GM12872 (cell line): ENCODE measurements around the gene RAD21L1.

Experiments
- TF ChIP-seq, protein P1 (sequence below): IDR thresholded peaks from 3 replicates; pipeline ENCODE4 v1.5.1; 2011; ENCODE audit warnings: low read depth, mild to moderate bottlenecking, low read length, moderate library complexity; ENCODE audit not compliant: insufficient read depth

The RAD21L1 gene

DNA sequence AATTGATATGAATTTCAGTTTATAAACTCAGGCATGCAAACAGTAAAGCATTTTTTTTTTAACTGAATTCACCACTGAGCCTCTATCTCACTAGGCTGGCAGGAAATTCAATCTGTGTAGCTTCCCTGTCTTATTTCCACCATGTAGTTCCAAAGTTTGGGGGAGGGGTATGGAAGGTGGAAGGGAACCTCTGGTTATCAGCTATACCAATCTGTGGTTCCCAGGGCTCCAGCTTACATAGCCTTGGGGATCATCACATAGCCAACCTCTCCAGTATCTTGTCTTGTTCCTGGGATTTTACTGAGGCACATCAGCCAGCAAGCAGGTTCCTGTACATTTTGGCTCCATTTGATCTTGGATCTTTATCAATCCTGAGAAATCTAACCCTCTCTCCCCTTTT lies 15.6 kb downstream of the RAD21L1 start:
- TF ChIP-seq, protein P1, sequence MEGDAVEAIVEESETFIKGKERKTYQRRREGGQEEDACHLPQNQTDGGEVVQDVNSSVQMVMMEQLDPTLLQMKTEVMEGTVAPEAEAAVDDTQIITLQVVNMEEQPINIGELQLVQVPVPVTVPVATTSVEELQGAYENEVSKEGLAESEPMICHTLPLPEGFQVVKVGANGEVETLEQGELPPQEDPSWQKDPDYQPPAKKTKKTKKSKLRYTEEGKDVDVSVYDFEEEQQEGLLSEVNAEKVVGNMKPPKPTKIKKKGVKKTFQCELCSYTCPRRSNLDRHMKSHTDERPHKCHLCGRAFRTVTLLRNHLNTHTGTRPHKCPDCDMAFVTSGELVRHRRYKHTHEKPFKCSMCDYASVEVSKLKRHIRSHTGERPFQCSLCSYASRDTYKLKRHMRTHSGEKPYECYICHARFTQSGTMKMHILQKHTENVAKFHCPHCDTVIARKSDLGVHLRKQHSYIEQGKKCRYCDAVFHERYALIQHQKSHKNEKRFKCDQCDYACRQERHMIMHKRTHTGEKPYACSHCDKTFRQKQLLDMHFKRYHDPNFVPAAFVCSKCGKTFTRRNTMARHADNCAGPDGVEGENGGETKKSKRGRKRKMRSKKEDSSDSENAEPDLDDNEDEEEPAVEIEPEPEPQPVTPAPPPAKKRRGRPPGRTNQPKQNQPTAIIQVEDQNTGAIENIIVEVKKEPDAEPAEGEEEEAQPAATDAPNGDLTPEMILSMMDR = no peak

DNA sequence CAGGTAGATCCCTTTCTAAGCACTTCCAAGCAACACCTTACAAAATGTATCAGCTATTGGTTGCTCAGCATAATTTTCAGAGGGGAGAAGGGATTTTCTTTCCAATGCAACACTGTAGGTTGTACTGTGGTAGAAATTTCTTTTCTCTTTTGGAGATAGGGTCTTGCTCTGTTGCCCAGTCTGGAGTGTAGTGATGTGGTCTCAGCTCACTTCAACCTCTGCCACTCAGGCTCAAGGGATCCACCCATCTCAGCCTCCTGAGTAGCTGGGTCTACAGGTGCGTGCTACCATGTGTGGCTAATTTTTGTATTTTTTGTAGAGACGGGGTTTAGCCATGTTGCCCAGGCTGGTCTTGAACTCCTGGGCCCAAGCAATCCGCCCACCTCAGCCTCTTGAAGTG lies 16.3 kb downstream of the RAD21L1 start:
- TF ChIP-seq, protein P1 = no peak

DNA sequence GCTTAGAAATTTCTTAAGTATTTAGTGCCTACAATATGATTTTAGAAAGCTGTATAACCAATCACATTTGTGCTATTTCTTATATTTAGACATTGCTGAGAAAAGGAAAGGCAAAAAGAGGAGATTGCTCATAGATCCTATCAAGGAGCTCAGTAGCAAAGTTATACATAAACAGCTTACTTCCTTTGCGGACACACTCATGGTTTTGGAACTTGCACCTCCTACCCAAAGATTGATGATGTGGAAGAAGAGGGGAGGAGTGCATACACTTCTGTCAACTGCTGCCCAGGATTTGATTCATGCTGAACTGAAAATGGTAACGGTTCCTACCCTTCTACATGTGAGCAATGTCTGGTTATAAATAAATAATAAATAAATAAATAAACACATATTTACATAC lies 16.7 kb downstream of the RAD21L1 start:
- TF ChIP-seq, protein P1 = no peak

DNA sequence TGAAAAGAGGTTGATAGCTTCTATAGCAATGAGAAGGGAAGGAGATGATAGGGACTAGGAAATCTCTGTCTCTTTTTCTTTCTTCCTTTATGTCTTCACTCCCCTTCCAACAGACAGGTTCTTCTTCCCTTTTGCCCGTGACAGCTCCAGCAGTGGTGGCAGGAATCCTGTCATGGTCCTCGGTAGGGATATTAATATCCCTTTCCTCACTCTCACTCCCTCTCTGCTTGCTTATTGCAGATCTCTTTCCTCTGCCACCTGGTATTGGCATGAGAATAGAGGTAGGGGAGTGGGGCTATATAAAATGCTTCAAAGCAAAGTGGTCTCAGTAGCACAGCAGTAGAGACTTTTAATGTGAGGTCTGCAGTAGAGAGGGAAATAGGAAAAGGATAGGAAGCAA lies 19.7 kb downstream of the RAD21L1 start:
- TF ChIP-seq, protein P1 = no peak

DNA sequence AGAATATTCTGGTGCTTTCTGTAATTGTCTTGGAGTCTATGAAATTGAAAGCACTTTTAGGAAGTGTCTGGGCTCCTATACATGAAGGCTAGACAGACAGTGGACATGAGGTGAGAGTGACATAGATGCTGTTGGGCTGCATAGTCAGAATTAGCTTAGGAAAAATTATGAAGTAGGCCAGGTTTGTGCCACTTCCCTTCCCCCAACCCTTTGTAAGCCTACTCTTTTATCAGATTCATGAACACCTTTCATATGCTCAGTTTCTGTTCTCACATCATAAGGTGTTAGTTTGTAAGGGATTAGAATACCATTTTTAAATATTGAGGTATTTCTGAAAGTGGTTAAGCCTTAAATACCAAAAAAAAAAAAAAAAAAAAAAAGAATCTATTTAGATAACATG lies 21.8 kb downstream of the RAD21L1 start:
- TF ChIP-seq, protein P1 = no peak

DNA sequence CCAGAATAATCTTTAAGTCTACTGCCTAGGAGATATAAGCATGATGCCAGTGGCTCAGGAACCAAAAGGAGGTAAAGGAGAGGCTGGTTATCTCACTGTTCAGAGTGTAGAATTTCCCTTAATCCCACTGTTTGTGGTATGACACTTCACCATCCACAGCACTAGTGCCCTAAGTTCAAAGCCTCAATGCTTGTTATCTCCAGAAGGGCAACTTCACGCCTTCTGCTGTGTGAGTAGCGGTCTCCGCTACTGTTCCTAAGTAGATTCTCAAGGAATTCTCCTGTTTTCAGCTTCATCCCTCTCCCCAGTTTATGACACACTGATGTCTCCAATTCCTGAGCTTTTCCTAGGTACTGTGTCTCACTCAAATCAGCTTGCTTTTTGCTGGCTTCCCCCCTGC lies 26.6 kb downstream of the RAD21L1 start:
- TF ChIP-seq, protein P1 = no peak

DNA sequence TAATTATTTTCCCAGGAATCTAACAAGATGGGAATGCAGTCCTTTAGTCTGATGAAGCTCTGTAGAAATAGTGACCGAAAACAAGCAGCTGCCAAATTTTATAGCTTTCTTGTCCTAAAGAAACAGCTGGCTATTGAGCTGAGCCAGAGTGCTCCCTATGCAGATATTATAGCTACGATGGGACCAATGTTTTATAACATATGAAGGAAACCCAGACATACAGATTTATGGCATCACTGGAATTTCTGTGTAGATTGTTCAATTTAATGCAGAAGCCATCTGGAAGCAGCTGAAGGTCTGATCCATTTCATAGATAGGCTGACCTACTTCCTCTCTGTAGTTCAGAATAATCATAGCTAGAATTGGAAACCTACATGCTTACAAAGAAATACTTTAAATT lies 28.4 kb downstream of the RAD21L1 start:
- TF ChIP-seq, protein P1 = no peak

DNA sequence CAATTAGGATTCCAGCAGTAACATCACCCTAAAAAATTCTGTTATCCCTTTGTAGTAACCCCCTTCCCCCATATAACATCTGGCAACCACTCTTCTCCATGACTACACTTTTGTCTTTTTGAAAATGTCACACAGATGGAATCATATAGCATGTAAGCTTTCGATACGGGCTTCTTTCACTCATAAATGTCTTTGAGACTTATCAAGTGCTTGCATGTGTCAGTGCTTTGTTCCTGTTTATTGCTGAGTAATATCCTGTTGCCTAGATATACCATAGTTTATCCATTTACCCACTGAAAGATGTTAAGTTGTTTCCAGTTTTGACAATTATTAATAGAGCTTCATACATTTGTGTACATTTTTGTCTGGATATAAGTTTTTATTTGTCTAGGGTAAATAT lies 29.8 kb downstream of the RAD21L1 start:
- TF ChIP-seq, protein P1 = no peak
